A673 (cell line): ENCODE measurements around the gene SLC1A7. TPM values are rescaled to one million over a fixed set of nuclear protein-coding genes. Genes with fewer than 3 reads are reported as not detected.

Experiments
- BruUV-seq: library from RNA; stranded (reverse); fragments of 400-500 nt; replicated peaks from 2 replicates; lab custom pipeline; 2021; lab: Mats Ljungman, UMichigan
- CTCF ChIA-PET: fragments of 300-600 bp; sonication (Branson Sonifier 250); formaldehyde crosslinking; loops from one replicate; lab custom pipeline; 2022; ENCODE audit warnings: antibody characterized with exemption; lab: Charles Lee
- POLR2A ChIA-PET: fragments of 300-600 bp; sonication (Branson Sonifier 250); formaldehyde crosslinking; loops from one replicate; lab custom pipeline; 2022; ENCODE audit warnings: antibody characterized with exemption; ENCODE audit not compliant: low non-redundant PET; lab: Charles Lee
- DNase-seq: peaks from one replicate; pipeline ENCODE4 v3.0.0-alpha.2; 2015; ENCODE audit warnings: low spot score
- H3K27ac ChIP-seq: fragments of 200-600 bp; sonication (generic); 2 replicates; pipeline ENCODE4 v1.5.1; 2016; ENCODE audit warnings: mixed run types, low read depth, mild to moderate bottlenecking, mixed read lengths, antibody characterized with exemption, low read length; ENCODE audit not compliant: poor library complexity, severe bottlenecking
- H3K27me3 ChIP-seq: fragments of 200-600 bp; sonication (generic); replicated peaks from 2 replicates; pipeline ENCODE4 v1.6.1; 2017; ENCODE audit warnings: mixed run types, low read depth, mild to moderate bottlenecking, mixed read lengths, antibody characterized with exemption, low read length; ENCODE audit not compliant: insufficient read depth, poor library complexity
- H3K36me3 ChIP-seq: fragments of 200-600 bp; sonication (generic); 2 replicates; pipeline ENCODE4 v1.6.1; 2016; ENCODE audit warnings: mixed run types, mild to moderate bottlenecking, mixed read lengths, antibody characterized with exemption, low read length; ENCODE audit not compliant: insufficient read depth, poor library complexity, severe bottlenecking
- H3K4me1 ChIP-seq: fragments of 200-600 bp; sonication (generic); 2 replicates; pipeline ENCODE4 v1.6.1; 2017; ENCODE audit warnings: mixed run types, mild to moderate bottlenecking, mixed read lengths, antibody characterized with exemption, low read length; ENCODE audit not compliant: insufficient read depth, poor library complexity, severe bottlenecking
- H3K4me3 ChIP-seq: fragments of 200-600 bp; sonication (generic); 2 replicates; pipeline ENCODE4 v1.5.1; 2016; ENCODE audit warnings: low read depth, mixed run types, mild to moderate bottlenecking, mixed read lengths, low read length; ENCODE audit not compliant: poor library complexity, severe bottlenecking
- H3K9me3 ChIP-seq: fragments of 200-600 bp; sonication (generic); 2 replicates; pipeline ENCODE4 v1.6.1; 2016; ENCODE audit warnings: mixed run types, low read depth, mild to moderate bottlenecking, mixed read lengths, antibody characterized with exemption, low read length; ENCODE audit not compliant: poor library complexity, severe bottlenecking
- CTCF ChIP-seq: fragments of 300-800, 200-600 bp; sonication (generic); conservative IDR thresholded peaks from 2 replicates; pipeline ENCODE4 v1.5.1; 2017; ENCODE audit warnings: low read depth, mild to moderate bottlenecking, antibody characterized with exemption, low read length, moderate library complexity, mixed read lengths
- EZH2 ChIP-seq: fragments of 200-600 bp; sonication (generic); IDR thresholded peaks from 2 replicates; pipeline ENCODE4 v1.6.1; 2017; ENCODE audit warnings: borderline replicate concordance, low read depth, mild to moderate bottlenecking, mixed read lengths, antibody characterized with exemption, low read length; ENCODE audit not compliant: poor library complexity, severe bottlenecking
- intact Hi-C: fragments of 100-400 bp; cut with micrococcal nuclease; formaldehyde crosslinking; loops from one replicate; pipeline ENCODE4 v1.10.0; 2022; ENCODE audit not compliant: unreplicated experiment
- total RNA-seq: library from RNA; stranded (reverse); gene quantifications from 2 replicates; pipeline ENCODE4 v1.2.3, GENCODE V29; 2021

The SLC1A7 gene
- total RNA-seq, 1 experiment from 2014 or later: not detected

GRCh38 chr1:53086491-53087070, 55.9 kb downstream of the SLC1A7 start:
- Histone ChIP-seq H3K36me3 (no peaks in the 10 kb centered on the region), H3K9me3 (no peaks in the 10 kb centered on the region), H3K4me1 (no peaks in the 10 kb centered on the region), H3K27me3 (no peaks in the 10 kb centered on the region), H3K4me3 (no peak overlapping the region), H3K27ac (no peak overlapping the region)
- CTCF ChIA-PET: no interaction called here
- intact Hi-C loops: no loop called here
- BruUV-seq: no TSS peak
- no peak for DNase-seq
- TF ChIP-seq CTCF: no peak
- TF ChIP-seq EZH2: no peak
- POLR2A ChIA-PET: no interaction called here

GRCh38 chr1:53085405-53085804, 57.0 kb downstream of the SLC1A7 start:
- ChIA-PET CTCF (no interaction called here), POLR2A (no interaction called here)
- H3K27me3 ChIP-seq: no peaks in the 10 kb centered on the region
- no peaks in the 10 kb centered on the region for H3K36me3 ChIP-seq
- H3K9me3 ChIP-seq: no peaks in the 10 kb centered on the region
- no peak for DNase-seq
- intact Hi-C loops: no loop called here
- BruUV-seq: no TSS peak
- H3K4me1 ChIP-seq: no peaks in the 10 kb centered on the region
- H3K27ac ChIP-seq: no peak overlapping the region
- TF ChIP-seq EZH2: no peak
- no peak for TF ChIP-seq CTCF
- H3K4me3 ChIP-seq: no peak overlapping the region

- intact Hi-C loops: no loop called here
- H3K4me1 ChIP-seq: no peaks in the 10 kb centered on the region
- no peak overlapping the region for H3K4me3 ChIP-seq
- POLR2A ChIA-PET: no interaction called here
- no peaks in the 10 kb centered on the region for H3K27me3 ChIP-seq
- no peak for DNase-seq
- CTCF ChIA-PET: no interaction called here
- BruUV-seq: no TSS peak
- H3K27ac ChIP-seq: no peak overlapping the region
- H3K36me3 ChIP-seq: no peaks in the 10 kb centered on the region
- no peak for TF ChIP-seq EZH2
- no peak for TF ChIP-seq CTCF
- H3K9me3 ChIP-seq: no peaks in the 10 kb centered on the region
Measured at GRCh38 chr1:53084589-53084971, 57.9 kb downstream of the SLC1A7 start.
